GM21619 (cell line): Measurements from ENCODE around the gene SLC6A19.
"Not testable (repeated sequence)": the region's sequence is repeated elsewhere in the genome, so short reads cannot be mapped to it uniquely, and the experiment has no call there.

ENCODE experiments used
- ATAC-seq: cut with Tn5 transposase; IDR thresholded peaks from one replicate; pipeline ENCODE4 v1.9.1; 2021; ENCODE audit not compliant: unreplicated experiment

Gene SLC6A19

DNA sequence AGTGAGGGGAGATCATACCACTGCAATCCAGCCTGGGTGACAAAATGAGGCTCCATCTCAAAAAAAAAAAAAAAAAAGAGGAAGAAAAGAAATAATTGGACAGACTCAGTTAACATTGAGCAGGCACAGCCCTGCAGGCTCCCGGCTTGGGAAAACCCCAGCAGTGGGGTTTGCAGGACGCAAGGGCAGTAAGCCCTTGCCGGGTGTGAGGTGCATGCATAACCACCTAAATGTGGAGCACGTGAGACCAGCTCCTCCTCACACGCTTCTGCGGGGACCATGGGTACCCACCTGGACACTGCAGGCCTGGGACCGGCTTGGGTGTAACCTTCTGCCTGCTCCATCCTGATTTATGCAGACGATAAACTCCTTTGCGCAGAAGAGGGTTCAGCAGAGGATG lies 19.0 kb downstream of the SLC6A19 start:
- no peak for ATAC-seq

DNA sequence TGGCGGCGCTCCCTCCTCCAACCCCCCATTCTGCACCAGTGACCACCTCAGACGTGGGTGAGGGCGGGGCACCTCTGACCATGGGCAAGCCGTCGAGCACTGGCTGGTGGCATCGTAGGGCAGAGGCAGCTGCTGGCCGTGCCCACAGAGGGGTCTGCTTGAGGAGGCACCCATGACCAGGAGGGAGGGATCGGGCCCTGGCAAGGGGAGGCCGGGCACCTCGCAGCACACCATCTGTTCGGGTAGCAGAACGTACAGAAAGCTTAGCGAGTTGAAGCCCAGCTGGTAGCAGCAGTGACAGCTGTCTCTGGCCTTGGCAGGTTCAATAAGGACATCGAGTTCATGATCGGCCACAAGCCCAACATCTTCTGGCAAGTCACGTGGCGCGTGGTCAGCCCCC lies 19.4 kb downstream of the SLC6A19 start:
- ATAC-seq = no peak

DNA sequence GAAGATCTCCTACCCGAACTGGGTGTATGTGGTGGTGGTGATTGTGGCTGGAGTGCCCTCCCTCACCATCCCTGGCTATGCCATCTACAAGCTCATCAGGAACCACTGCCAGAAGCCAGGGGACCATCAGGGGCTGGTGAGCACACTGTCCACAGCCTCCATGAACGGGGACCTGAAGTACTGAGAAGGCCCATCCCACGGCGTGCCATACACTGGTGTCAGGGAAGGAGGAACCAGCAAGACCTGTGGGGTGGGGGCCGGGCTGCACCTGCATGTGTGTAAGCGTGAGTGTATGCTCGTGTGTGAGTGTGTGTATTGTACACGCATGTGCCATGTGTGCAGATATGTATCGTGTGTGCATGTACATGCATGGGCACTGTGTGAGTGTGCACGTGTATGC lies 20.3 kb downstream of the SLC6A19 start:
- no peak for ATAC-seq

DNA sequence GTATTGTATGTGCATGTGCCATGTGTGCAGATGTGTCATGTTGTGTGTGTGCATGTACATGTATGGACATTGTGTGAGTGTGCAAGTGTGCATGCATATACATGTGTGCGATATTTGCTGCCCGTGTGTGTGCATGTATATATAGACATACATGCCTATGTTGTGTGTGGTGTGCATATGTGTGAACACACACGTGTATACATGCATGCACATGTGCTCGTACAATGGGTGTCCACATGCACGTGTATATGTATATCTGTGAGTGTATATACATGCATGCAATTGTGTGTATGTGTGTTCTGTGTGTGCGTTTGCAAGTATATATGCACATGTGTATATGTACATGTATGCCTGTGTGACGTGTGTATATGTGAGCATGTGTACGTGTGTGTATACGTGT lies 20.8 kb downstream of the SLC6A19 start:
- ATAC-seq = no peak

DNA sequence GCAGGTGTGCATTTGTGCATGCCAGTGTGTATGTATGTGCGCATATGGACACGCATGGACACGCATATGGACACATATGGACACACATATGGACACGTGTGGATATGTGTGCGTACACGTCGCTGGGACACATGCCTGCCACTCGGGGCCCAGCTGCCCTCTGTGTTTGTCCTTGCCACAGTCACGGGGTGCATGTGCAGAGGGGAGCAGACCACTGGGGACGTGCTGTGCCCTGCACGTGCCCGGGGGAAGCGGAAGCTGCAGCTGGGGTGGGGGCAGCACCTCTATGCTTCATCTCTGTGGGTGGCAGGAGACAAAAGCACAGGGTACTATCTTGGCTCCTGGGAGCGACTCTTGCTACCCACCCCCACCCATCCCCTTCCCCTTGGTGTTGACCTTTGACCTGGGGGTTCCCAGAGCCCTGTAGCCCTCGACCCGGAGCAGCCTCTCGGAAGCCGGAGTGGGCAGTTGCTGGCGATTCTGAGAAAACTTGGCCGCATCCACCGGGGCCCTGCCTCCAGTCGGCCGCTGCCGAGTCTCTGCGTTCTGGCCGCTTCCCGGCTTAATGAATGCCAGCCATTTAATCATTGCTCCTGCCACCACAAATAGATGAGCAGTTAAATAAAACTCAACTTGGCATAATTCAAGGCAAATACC lies 21.4 kb downstream of the SLC6A19 start:
- ATAC-seq = no peak

DNA sequence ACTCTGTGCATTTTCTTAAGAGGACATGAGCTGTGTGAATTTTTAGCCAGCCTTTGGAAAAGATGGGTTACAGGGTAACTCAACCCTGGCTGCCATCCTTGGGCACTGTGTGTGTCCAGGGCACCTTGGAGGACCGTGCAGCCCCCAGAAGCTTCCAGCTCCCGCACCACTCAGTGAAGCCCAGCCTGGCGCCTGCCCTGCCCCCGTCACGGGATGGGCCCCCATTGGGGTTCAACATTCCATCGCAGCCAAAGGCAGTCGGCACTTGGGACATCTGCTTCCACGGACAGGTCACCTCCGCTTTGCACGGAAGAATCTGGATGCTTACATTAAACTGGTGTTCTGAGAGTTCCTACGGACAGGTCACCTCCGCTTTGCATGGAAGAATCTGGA lies 21.9 kb downstream of the SLC6A19 start:
- ATAC-seq = no peak

DNA sequence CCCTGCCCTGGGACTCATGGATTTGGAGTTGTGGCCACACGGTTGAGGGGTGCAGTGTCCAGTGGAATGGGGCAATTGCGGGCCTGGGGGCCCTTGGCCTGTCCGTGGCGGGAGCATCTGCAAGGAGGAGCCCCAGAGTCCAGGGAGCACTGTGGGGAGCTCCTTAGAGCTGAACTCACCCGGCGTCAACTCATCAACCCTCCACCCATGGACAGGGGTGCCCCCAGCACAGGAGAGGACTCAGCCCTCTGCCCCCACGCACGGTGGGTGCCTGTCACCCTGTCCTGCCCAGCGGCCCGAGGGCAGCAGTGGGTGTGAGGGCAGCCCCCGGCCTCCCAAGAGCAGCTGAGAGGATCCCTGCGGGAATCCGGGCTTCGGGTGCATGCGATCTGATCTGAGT lies 23.2 kb downstream of the SLC6A19 start:
- ATAC-seq = no peak

DNA sequence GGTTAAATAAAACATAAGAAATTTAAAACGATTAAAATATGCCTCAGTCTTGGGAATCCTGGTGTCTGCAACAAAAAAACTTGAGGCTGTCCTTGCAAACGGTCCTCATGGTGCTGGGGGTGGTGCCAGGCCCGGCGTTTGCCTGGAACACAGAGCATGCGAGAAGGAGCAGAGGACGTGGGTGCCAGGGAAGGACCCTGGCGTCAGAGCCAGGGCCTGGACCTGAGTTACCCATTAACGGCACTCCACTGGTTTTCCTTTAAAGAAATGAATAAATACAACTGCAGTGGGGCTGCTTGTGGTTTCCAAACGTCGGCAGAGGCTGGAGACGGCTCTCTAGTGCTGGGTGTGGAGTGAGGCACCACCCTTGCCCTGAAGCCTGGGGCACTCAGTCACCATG lies 23.7 kb downstream of the SLC6A19 start, which contains the start of gene SLC6A18:
SLC6A18 (plus strand) TSS at position 301 of the 400 bp plus-strand sequence; CDS start at position 398, 97 bp downstream.
- no peak for ATAC-seq

DNA sequence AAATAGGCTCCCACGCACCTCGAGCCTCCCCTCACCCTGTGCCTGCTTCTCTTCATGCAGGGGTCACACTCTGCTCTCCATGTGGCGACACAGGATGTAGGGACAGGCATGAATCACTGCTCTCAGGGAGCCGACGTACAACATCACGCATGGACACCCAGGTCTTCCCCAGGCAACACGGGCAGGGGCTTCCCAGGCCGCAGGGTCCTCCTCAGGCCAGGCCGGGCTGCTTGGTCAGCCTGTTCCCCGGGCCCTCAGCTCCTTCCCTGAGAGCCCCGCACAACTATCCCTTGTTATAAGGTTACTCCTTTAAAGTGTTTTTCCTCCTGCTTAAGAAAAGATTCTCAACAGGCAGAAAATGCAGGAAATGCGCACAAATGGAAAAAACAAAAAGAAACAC lies 24.8 kb downstream of the SLC6A19 start:
- ATAC-seq = no peak

DNA sequence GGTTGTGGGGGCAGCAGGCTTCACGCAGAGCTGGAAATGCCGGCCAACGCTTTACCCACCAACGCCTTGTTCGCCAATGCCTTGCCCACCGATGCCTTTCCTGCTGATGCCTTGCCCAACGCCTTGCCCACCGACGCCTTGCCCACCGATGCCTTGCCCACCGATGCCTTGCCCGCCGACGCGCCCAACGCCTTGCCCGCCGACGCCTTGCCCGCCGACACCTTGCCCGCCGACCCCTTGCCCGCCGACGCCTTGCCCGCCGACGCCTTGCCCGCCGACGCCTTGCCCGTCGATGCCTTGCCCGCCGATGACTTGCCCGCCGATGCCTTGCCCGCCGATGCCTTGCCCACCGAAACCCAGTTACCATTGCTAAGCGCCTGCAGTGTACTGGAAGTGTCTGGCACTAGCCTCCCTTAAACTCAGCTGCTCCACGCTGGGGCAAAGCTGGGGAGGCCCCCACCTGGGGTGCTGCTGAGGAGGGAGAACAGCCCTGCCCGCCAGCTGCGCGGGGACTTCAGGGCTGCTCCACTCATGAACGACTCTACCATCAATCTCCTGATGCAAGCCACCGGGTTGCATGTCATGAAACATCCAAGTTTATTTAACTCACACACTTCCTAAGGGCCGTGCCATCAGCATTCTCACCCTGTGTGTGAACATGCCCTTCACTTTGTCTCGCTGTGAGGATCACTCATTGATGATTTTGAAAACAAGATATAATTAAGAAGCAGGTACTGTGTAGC lies 25.6 kb downstream of the SLC6A19 start:
- ATAC-seq = no peak

DNA sequence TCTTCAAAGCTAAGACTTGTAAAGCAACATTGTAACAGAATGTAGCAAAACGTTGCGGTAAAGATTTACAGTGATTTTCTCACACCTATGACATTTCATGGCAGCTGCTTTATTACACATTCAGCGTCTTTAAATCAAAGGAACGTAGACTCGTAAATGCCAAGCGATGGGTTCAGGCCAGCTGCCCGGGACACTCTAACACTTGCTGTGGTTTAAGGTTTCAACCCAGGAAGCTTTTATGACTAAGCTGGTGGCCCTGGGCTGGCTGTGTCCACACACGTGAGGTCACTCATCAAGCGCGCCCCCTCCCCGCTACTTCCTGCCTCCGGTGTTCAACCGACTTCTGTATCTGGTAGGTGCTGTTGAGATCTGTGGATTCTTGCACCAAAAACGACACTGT lies 26.3 kb downstream of the SLC6A19 start:
- no peak for ATAC-seq

DNA sequence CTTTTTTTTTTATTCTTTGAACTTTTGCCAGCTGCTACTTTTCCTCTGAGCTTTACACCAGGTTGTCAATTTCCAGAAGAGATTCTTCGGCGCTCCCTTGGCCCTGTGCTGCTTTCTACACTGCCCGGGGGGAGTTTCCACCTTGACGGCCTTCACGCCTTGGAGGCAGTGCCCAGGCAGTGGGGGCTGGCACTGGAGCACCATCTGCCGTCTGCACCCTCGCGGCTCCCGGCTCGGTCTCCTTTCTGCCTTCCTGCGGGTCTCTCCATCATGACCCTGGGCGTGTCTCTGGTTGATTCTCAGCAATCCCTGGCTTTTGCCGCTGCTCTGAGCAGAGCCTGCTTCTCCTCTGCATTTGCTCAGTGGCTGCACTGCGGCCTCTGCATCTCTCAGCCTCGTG lies 26.7 kb downstream of the SLC6A19 start:
- ATAC-seq = no peak

DNA sequence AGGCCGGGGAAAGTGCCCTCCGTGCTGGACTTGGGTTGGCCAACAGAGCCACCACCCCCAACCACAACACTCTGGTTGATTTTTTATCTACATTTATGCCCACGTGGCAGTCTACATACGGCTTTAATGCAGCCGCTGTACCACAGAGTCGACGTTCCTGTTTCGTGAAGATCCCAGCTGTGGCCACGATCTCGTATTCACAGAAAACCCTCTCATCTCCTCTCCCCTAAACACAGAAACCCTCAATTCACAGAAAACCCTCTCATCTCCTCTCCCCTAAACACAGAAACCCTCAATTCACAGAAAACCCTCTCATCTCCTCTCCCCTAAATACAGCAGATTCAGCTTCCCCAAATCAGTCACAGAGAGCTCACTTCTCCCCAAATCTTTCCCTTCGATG lies 27.6 kb downstream of the SLC6A19 start:
- not testable (repeated sequence) for ATAC-seq

DNA sequence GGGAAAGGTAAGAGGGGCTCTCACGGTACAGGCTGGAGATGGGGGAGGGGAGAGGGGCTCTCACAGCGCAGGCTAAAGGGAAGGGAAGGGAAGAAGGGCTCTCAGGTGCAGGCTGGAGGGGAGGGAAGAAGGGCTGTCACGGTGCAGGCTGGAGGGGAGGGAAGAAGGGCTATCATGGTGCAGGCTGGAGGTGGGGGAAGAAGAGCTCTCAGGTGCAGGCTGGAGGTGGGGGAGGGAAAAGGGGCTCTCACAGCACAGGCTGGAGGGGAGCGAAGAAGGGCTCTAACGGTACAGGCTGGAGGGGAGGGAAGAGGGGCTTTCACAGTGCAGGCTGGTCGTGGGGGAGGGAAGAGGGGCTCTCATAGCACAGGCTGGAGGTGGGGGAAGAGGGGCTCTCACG lies 28.4 kb downstream of the SLC6A19 start:
- no peak for ATAC-seq

DNA sequence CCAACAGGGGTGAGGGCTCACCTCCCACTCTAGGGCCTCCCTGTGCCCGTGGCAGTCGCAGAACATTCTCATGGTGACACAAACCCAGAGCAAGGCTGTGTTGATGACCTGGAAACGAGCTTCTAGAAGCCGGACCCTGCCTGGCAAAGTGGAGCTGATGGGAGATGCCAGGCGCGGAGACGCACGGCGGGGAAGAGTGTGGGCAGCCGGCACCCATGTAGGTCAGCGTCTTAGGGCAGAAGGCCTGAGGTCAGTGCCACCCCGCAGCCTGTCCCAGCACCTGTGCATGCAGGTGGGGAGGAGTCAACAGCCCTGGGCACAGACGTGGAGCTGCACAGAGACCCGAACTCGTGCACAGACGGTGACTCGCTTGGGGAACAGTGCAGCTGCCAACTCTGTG lies 29.2 kb downstream of the SLC6A19 start:
- no peak for ATAC-seq

DNA sequence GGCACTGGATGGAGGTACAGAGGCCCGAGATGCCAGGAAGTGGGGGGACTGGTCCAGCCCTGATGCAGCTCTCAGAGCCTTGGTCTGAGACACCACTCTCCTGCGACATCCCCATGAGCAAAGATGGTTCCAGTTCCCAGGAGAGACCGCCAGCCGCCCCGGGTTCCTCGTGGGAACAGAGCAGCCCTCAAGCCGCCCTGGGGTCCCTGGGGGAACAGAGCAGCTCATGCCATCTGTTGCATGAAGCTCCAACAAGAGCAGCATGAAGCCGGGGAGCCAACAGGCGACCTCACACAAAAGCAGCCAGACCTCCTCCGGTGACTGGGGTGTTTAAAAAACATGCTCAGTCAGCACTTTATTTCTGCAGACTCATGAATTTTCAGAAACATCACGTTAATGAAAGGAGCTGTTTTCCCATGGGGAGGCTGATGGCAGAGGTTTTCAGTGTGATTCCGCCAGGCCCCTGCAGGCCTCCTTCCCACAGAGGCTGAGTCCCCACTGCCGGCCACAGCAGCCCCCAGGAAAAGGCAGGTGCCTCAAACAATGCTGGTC lies 30.0 kb downstream of the SLC6A19 start:
- ATAC-seq = no peak

DNA sequence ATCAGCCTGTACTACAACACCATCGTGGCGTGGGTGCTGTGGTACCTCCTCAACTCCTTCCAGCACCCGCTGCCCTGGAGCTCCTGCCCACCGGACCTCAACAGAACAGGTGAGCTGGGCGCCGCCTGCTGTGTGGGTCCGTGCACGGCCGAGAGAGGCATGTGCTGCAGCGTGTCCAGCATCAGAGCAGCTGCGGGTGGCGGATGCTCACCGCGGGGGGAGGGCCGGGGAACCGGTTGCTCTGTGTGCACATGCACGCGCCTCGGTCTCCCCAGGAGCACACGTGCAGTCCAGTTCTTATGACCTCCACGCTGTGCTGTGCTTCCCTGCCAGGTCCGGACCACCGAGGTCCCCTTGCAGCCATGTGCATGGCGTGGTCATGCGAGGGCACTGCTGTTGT lies 31.4 kb downstream of the SLC6A19 start:
- no peak for ATAC-seq

DNA sequence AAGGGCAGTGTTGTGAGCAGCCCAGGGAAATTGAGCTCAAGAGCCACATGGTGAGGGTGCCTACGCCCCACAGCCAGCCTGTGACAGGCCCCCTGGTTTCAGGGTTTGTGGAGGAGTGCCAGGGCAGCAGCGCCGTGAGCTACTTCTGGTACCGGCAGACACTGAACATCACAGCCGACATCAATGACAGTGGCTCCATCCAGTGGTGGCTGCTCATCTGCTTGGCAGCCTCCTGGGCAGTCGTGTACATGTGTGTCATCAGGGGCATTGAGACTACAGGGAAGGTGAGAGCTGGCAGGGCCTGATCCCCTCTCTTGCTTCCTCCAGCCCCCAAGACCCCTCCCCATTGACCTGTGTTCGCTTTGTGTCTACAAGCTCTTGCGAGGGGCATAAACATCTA lies 34.0 kb downstream of the SLC6A19 start:
- ATAC-seq = no peak

DNA sequence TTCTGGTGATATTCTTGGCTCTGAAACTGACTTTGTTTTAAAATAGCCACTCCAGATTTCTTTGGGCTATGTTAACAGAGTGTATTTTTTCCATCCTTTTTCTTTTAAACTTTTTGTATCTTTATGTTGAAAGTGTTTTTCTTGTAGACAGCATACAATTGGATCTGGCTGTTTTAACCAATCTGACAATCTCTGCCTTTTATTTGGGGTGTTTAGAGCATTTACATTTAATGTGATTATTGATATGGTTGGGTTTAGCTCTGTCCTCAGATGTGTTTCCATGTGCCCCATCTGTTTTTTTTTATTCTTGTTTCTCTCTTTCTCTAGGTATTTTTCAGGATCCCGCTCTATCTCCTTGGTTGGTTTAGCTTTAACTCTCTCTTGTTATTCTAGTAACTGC lies 34.4 kb downstream of the SLC6A19 start:
- no peak for ATAC-seq

DNA sequence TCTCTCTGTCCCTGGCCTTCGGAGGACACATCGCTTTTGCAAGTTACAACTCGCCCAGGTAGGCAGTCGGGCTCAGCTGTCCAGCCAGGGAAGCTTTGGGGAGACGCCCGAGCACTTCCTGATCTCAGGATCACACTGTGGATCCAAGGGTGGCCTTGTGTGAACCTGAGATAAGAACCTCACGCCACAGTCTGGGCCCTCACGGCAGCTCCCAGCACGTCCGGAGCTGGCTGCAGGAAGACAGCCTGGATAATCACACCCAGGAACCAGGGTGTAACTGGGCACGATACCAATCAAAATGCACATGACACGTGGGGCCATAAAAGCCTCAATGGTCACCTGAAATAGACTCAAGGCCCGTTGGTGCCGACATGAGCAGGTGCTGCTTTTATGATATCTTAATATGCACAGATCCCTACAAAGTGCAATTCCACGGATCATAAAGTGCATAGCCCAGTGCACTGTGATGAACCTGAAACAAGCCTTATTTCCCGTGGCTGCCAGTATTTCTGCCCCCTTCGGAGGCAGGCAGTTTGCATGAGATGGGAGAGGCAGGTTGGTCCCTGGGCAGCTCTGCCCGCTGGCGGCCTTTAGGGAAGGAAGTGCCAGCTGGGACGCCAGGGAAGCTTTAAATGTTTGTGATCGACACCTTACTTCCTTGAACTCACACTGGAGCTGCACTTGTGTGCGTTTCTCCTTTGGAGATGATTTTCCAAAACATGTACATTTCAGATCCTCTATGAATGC lies 38.3 kb downstream of the SLC6A19 start:
- ATAC-seq = no peak

DNA sequence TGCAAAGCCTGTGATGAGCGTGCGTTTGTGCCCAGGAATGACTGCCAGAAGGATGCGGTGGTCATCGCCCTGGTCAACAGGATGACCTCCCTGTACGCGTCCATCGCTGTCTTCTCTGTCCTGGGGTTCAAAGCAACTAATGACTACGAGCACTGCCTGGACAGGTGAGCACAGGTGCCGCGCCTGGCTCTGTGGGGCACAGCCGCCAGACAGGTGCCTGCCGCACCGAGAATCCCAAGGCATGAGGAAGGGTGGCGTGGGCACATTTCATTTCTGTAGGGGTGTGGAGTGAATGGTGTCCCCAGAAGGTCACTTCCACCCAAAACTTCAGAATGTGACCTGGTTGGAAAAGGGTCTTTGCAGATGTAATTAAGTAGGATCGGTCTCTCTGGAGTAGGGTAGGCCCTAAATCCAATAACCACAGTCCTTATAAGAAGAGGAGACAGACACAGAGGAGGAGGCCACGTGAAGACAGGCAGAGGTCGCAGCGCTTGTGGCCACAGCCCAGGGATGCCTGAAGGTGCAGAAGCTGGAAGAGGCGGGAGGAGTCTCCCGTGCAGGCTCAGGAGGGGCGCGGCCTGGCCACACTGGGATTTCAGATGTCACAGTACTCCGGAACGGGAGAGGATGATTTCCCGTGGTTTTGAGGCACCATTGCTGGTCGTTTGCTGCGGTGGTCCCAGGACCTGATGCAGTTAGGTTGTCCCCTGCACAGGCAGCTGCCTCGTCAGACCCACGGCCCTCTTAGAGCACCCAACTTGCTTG lies 39.3 kb downstream of the SLC6A19 start:
- no peak for ATAC-seq
